Smooth muscle cell of the brain vasculature (primary cell): ENCODE results near the gene ABCC6.

ENCODE experiments used
- DNase-seq: peaks from one replicate; pipeline ENCODE4 v3.0.0-alpha.2; 2012; ENCODE audit warnings: low read depth, low spot score

The ABCC6 gene

GRCh38 chr16:16143038-16143763, 80.1 kb downstream of the ABCC6 start:
- no peak for DNase-seq

GRCh38 chr16:16141784-16142396, 81.4 kb downstream of the ABCC6 start:
- no peak for DNase-seq

DNA sequence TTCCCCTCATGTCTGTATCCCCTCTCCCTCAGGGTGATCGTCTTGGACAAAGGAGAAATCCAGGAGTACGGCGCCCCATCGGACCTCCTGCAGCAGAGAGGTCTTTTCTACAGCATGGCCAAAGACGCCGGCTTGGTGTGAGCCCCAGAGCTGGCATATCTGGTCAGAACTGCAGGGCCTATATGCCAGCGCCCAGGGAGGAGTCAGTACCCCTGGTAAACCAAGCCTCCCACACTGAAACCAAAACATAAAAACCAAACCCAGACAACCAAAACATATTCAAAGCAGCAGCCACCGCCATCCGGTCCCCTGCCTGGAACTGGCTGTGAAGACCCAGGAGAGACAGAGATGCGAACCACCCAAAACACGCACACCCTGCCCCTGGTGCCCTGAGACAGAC, 82.2 kb downstream of the ABCC6 start:
- DNase-seq, result no peak

GRCh38 chr16:16140537-16140936, 82.8 kb downstream of the ABCC6 start:
- no peak for DNase-seq

GRCh38 chr16:16139806-16140205, 83.5 kb downstream of the ABCC6 start:
- no peak for DNase-seq

DNA sequence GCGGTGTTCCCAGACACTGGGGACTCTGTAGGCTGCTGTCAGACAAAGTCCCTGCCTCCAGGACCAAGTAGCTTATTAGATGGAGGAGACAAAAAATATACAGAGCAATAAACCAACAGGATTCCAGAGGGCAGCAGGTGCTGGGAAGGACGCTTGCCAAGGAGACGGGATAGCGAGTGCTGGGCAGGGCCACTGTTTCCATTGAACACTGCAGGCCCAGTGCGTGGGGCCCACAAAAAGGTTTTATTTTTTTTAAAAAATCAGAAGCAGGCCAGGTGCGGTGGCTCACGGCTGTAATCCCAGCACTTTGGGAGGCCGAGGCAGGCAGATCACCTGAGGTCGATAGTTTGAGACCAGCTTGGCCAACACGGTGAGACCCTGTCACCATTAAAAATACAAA, 84.2 kb downstream of the ABCC6 start:
- DNase-seq, result no peak

- DNase-seq, result no peak
Observed at GRCh38 chr16:16138034-16138635, 85.2 kb downstream of the ABCC6 start.

GRCh38 chr16:16137110-16137509, 86.2 kb downstream of the ABCC6 start:
- no peak for DNase-seq

DNA sequence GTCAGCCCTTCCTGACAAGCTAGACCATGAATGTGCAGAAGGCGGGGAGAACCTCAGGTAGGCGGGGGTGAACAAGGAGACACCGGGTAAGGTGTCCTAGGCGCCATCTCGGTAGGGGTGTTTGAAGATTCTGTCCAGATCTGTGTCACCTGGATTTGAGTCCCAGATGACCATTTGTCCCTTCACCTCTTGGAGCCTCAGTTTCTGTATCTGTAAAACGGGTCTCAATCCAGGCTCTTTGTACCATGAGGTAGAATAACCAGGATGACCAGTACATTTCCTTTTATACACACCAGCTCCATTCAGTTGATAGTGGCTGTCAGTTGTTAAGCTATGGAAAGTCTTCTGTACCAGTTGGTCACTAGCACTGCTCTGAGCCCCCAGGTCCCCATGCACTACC, 86.7 kb downstream of the ABCC6 start:
- DNase-seq, result no peak

- DNase-seq, result no peak
Observed at GRCh38 chr16:16133943-16134604, 89.2 kb downstream of the ABCC6 start.

DNA sequence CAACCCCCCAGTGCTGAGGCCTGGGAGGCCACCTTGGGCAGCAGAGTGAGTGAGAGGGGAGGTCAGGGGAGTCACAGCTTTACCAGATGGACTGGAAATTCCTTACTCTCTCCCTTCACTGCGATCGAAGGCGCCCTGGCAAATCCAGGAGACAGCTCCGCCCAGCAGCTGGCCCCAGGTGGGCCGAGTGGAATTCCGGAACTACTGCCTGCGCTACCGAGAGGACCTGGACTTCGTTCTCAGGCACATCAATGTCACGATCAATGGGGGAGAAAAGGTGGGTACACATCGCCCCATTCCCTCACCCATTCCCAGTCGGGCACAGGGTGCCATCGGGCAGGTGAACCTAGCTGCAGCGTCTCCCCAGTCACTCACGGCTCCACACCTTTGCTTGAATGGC, 91.6 kb downstream of the ABCC6 start:
- DNase-seq, result no peak

- no peak for DNase-seq
Observed at GRCh38 chr16:16131204-16131603, 92.1 kb downstream of the ABCC6 start.

- DNase-seq, result peak; percentile 45
Observed at GRCh38 chr16:16127469-16128116, 95.7 kb downstream of the ABCC6 start.

DNA sequence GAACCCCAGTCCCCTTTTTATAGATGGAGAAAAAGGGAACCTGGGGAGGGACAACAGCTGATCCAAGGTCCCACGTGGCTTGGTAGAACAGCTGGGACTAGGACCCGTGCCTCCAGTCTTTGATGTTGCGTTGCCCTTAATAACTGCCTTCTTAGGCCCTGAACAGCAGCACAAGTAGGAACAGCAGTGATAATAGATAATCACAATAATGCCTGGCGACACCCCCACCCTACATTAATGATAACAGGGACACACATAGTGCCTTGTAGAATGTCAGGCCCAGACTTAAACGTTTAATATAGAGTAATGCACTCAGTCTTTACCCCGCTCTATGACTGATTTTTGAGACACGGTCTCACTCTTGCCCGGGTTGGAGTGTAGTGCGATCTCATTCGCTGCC, 96.4 kb downstream of the ABCC6 start:
- no peak for DNase-seq

- DNase-seq, result no peak
Observed at GRCh38 chr16:16124974-16125373, 98.3 kb downstream of the ABCC6 start.

DNA sequence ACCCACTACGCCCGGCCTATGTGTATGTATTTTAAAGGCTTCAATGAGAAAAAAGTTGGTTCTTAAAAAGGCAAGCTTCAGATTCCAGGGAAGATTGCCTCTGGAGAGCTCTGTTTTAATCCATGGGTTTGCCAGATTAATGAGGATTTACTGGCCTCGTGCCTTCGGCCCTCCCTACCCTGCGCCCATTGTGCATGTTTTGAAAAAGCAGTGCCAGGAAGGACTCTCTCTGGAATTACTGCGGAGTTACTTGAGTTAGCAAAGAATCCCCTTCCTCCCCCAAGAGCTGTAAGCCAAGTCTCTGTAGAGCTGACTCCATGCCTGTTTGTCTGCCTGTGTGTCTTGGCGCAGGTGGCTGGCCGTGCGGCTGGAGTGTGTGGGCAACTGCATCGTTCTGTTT, 98.9 kb downstream of the ABCC6 start:
- no peak for DNase-seq

- DNase-seq, result no peak
Observed at GRCh38 chr16:16122264-16122663, 101.0 kb downstream of the ABCC6 start.

GRCh38 chr16:16121185-16121727, 102.0 kb downstream of the ABCC6 start:
- no peak for DNase-seq

GRCh38 chr16:16120382-16121184, 102.7 kb downstream of the ABCC6 start:
- DNase-seq, result no peak

DNA sequence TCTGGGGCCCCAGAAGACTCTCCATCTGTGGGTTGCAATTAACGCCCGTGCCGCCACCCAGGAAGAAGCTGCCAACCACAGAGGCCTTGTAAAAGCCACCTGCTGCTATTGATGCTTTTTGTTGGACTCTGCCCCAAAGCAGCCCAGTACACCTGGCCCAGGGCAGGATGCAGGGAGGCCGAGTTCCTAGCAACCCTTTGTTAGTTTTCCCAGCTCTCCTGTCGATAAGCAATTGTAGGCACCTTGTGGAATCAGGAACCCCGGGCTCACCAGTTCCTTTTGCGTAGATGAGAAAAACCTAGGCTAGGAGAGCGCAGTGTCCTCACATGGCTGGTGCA, 103.3 kb downstream of the ABCC6 start:
- DNase-seq, result no peak

DNA sequence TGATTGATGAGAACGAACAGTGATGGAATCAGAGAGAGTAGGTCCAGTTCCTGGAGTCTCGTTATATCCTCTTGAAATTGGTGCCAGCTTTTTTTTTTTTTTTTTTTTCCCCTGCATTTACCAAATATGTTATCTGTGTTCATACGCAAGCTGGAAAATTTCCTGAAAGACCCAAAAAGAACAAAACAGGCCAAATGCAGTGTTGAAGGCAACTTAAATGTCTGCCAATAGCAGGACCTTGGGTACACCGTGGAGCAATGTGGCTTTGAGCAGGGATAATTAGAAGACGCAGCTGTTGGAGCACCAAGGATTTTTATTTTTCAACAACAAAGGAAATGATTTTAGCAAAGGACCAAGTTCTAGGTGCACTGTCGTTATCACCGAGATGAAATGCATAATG, 105.0 kb downstream of the ABCC6 start:
- DNase-seq, result no peak
